Keratinocyte (primary cell): Measurements from ENCODE around the gene CISD3. TPM values are rescaled to one million over a fixed set of nuclear protein-coding genes. Genes with fewer than 3 reads are reported as not detected.

Experiments used
- DNase-seq: peaks from one replicate; pipeline ENCODE4 v3.0.0-alpha.2; 2011; ENCODE audit warnings: low read depth, missing footprints, low spot score
- FAIRE-seq: peaks from 2 replicates; lab custom pipeline; 2011; peaks lifted over from hg19 to GRCh38; lab: Jason Lieb, UNC
- H2AFZ ChIP-seq: 2 replicates; pipeline ENCODE4 v1.6.0; 2012; ENCODE audit warnings: low read length, control low read depth, inconsistent platforms; ENCODE audit not compliant: control insufficient read depth
- H3K27ac ChIP-seq: 2 replicates; pipeline ENCODE4 v1.5.1; 2011; ENCODE audit warnings: low read length; ENCODE audit not compliant: control insufficient read depth, insufficient read depth
- H3K27me3 ChIP-seq: 3 replicates; pipeline ENCODE4 v1.6.0; 2011; ENCODE audit warnings: low read length; ENCODE audit not compliant: control insufficient read depth, insufficient read depth; ENCODE audit errors: extremely low read depth
- H3K36me3 ChIP-seq, 2 experiments: 2 replicates in 1 of 2; 3 replicates in 1 of 2; pipeline ENCODE4 v1.5.1; 2011; ENCODE audit warnings: low read length in 2 of 2, mild to moderate bottlenecking in 1 of 2; ENCODE audit not compliant: control insufficient read depth in 2 of 2, insufficient read depth in 2 of 2; ENCODE audit errors: extremely low read depth in 1 of 2
- H3K4me1 ChIP-seq: 3 replicates; pipeline ENCODE4 v1.5.1; 2011; ENCODE audit warnings: low read length; ENCODE audit not compliant: control insufficient read depth, insufficient read depth; ENCODE audit errors: extremely low read depth
- H3K4me2 ChIP-seq: 3 replicates; pipeline ENCODE4 v1.6.0; 2011; ENCODE audit warnings: low read depth, low read length; ENCODE audit not compliant: control insufficient read depth, insufficient read depth; ENCODE audit errors: extremely low read depth
- H3K4me3 ChIP-seq, 3 experiments: fragments of 200-600 bp in 1 of 3; sonication (generic) in 1 of 3; 2 replicates in 2 of 3; 3 replicates in 1 of 3; pipeline ENCODE4 v1.5.1; 2011 to 2016; ENCODE audit warnings: low read length in 3 of 3, mild to moderate bottlenecking in 3 of 3, control low read depth in 2 of 3, inconsistent platforms in 1 of 3, low read depth in 1 of 3, mixed read lengths in 1 of 3, mixed run types in 1 of 3, moderate library complexity in 1 of 3; ENCODE audit not compliant: control insufficient read depth in 2 of 3, insufficient read depth in 2 of 3; ENCODE audit errors: extremely low read depth in 1 of 3
- H3K79me2 ChIP-seq: 2 replicates; pipeline ENCODE4 v1.6.0; 2012; ENCODE audit warnings: low read length; ENCODE audit not compliant: control insufficient read depth, insufficient read depth
- H3K9ac ChIP-seq: 3 replicates; pipeline ENCODE4 v1.6.0; 2011; ENCODE audit warnings: low read length; ENCODE audit not compliant: control insufficient read depth, insufficient read depth; ENCODE audit errors: extremely low read depth
- H3K9me1 ChIP-seq: 3 replicates; pipeline ENCODE4 v1.6.0; 2011; ENCODE audit warnings: low read length; ENCODE audit not compliant: control insufficient read depth, insufficient read depth; ENCODE audit errors: extremely low read depth
- H3K9me3 ChIP-seq: 2 replicates; pipeline ENCODE4 v1.5.1; 2012; ENCODE audit warnings: low read depth, low read length; ENCODE audit not compliant: control insufficient read depth
- H4K20me1 ChIP-seq: 3 replicates; pipeline ENCODE4 v1.6.0; 2011; ENCODE audit warnings: low read length; ENCODE audit not compliant: control insufficient read depth, insufficient read depth; ENCODE audit errors: extremely low read depth
- EZH2 ChIP-seq: IDR thresholded peaks from one replicate; pipeline ENCODE4 v1.6.1; 2012; ENCODE audit warnings: inconsistent platforms, mild to moderate bottlenecking, low read length, moderate library complexity
- dilution Hi-C: fragments of 300-500 bp; cut with MboI; formaldehyde crosslinking; loops from one replicate; pipeline ENCODE4 v1.7.0; 2020; ENCODE audit warnings: low sequenced_read_pairs; ENCODE audit not compliant: extremely low pct_ligation_motif_present
- polyA plus RNA-seq, 5 experiments: library from polyadenylated mRNA; depleted of rRNA in 3 of 5; stranded (reverse) in 3 of 5; stranded (forward) in 1 of 5; unstranded in 1 of 5; fragments of >200 nt; gene quantifications; 1 replicate in 1 of 5; 2 replicates in 3 of 5; 3 replicates in 1 of 5; pipeline versions ENCODE4 v1.2.1 to v1.2.3, GENCODE V29; 2011 to 2012; ENCODE audit warnings: missing spikeins in 2 of 5, low read depth in 1 of 5, low replicate concordance in 1 of 5
- TF ChIP-seq, protein P1 (sequence below), 3 experiments: IDR thresholded peaks in 1 of 3; conservative IDR thresholded peaks in 1 of 3; optimal IDR thresholded peaks in 1 of 3; 2 replicates in 2 of 3; 3 replicates in 1 of 3; pipeline versions ENCODE3 to v1.5.1; 2011; ENCODE audit warnings: low read length in 3 of 3, mild to moderate bottlenecking in 3 of 3, moderate library complexity in 2 of 3, control low read depth in 1 of 3, inconsistent platforms in 1 of 3; ENCODE audit not compliant: insufficient read depth in 2 of 3; ENCODE audit errors: extremely low read depth in 1 of 3

The CISD3 gene
- polyA plus RNA-seq, 1 donor (not counting 4 experiments of a cell fraction or from before 2014, with no cell fraction given) = 17.1 TPM

DNA sequence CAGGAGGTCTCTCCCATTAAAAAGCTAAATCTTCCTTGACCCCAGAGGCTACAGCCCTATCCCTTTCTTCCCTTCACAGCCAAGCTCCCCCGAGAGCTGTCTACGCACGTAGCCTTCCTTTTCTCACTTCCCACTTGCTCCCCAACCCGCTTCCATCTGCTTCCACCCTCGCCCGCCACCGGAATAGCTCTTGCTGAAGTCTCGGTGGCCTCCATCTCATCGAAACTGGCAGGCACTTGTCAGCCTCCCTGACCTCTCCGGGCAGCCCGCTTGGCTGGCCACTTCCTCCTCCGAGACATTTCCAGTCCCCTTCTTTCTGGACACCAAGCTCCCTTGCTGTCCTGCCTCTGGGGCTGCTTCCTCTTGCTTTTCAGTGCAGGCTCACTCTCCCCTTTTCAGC lies 44.6 kb upstream of the CISD3 start:
- FAIRE-seq (no peak), DNase-seq (no peak)
- Histone ChIP-seq H3K36me3 (no peaks in the 10 kb centered on the region), H3K4me1 (no peaks in the 10 kb centered on the region), H3K4me2 (no peak overlapping the region), H3K79me2 (no peaks in the 10 kb centered on the region), H3K4me3 (no peak overlapping the region), H3K9ac (no peak overlapping the region), H3K9me1 (no peaks in the 10 kb centered on the region), H3K9me3 (no peaks in the 10 kb centered on the region), H2AFZ (no peak overlapping the region), H3K27ac (no peak overlapping the region), H4K20me1 (no peaks in the 10 kb centered on the region), H3K27me3 (peaks cover 8% of the 10 kb centered on the region)
- TF ChIP-seq, protein P1, sequence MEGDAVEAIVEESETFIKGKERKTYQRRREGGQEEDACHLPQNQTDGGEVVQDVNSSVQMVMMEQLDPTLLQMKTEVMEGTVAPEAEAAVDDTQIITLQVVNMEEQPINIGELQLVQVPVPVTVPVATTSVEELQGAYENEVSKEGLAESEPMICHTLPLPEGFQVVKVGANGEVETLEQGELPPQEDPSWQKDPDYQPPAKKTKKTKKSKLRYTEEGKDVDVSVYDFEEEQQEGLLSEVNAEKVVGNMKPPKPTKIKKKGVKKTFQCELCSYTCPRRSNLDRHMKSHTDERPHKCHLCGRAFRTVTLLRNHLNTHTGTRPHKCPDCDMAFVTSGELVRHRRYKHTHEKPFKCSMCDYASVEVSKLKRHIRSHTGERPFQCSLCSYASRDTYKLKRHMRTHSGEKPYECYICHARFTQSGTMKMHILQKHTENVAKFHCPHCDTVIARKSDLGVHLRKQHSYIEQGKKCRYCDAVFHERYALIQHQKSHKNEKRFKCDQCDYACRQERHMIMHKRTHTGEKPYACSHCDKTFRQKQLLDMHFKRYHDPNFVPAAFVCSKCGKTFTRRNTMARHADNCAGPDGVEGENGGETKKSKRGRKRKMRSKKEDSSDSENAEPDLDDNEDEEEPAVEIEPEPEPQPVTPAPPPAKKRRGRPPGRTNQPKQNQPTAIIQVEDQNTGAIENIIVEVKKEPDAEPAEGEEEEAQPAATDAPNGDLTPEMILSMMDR (optimal IDR thresholded peaks at IDR 0.05 in 1 of 3, IDR thresholded peaks at IDR 0.05 in 1 of 3, conservative IDR thresholded peaks at IDR 0.05 in 1 of 3; ENCODE audit: extremely low read depth in 1 of 3, insufficient read depth in 2 of 3, low read length in 3 of 3) = no peak
- no peak for TF ChIP-seq EZH2
- dilution Hi-C loops = no loop called here

DNA sequence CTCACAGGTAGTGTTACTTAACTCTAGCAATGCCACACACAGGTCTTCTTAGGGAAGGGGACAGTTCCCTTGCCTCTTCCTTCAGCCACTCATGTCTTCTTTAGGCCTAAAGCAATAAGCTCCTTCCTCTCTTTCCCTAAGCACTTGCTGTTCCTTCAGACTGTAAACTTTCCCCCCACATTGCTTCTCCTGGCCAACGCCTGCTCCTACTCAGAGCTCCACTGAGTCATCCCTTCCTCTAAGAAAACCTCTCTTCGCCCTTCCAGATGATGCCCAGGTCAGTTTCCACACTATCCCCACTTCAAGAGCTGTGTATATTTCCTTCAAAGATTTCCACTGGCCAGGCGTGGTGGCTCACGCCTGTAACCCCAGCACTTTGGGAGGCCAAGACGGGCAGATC lies 42.9 kb upstream of the CISD3 start:
- Histone ChIP-seq H3K4me3 (no peak overlapping the region), H3K4me1 (no peaks in the 10 kb centered on the region), H3K27ac (no peak overlapping the region), H3K4me2 (no peak overlapping the region), H3K36me3 (no peaks in the 10 kb centered on the region), H3K9ac (no peak overlapping the region), H3K9me3 (no peaks in the 10 kb centered on the region), H3K9me1 (no peaks in the 10 kb centered on the region), H3K27me3 (peaks cover 8% of the 10 kb centered on the region), H3K79me2 (no peaks in the 10 kb centered on the region), H2AFZ (no peak overlapping the region), H4K20me1 (no peaks in the 10 kb centered on the region)
- no peak for TF ChIP-seq EZH2
- TF ChIP-seq, protein P1 (optimal IDR thresholded peaks at IDR 0.05 in 1 of 3, IDR thresholded peaks at IDR 0.05 in 1 of 3, conservative IDR thresholded peaks at IDR 0.05 in 1 of 3; ENCODE audit: extremely low read depth in 1 of 3, insufficient read depth in 2 of 3, low read length in 3 of 3) = no peak
- FAIRE-seq (no peak), DNase-seq (no peak)
- dilution Hi-C loops = no loop called here
